SK-N-SH (cell line): ENCODE results near the gene CYB561A3. TPM values are rescaled to one million over a fixed set of nuclear protein-coding genes. Genes with fewer than 3 reads are reported as not detected.

Experiments used
- CTCF ChIA-PET: fragments of 300-600, 350-600 bp; formaldehyde crosslinking; extraction: SDS; loops from one replicate; lab custom pipeline; 2021; lab: Yijun Ruan, JAX
- POLR2A ChIA-PET: fragments of 350-600 bp; sonication (Branson Sonifier 250); formaldehyde crosslinking; extraction: SDS; loops from one replicate; lab custom pipeline; 2020; ENCODE audit warnings: antibody characterized with exemption, inconsistent platforms; lab: Yijun Ruan, JAX
- DNase-seq: peaks from one replicate; pipeline ENCODE4 v3.0.0; 2012
- H2AFZ ChIP-seq: fragments of 200-600 bp; sonication (generic); 2 replicates; pipeline ENCODE4 v1.8.1; 2016; ENCODE audit warnings: antibody characterized with exemption, mild to moderate bottlenecking, low read depth
- H3F3A ChIP-seq: fragments of 200-600 bp; sonication (generic); replicated peaks from 2 replicates; pipeline ENCODE3; 2016; ENCODE audit warnings: antibody characterized with exemption, mild to moderate bottlenecking; ENCODE audit not compliant: insufficient read depth
- H3K27ac ChIP-seq, 2 experiments: fragments of 200-500 bp in 1 of 2; fragments of 200-600 bp in 1 of 2; sonication (Bioruptor generic) in 1 of 2; sonication (generic), shearing (Covaris generic) in 1 of 2; 2 replicates each; pipeline versions ENCODE4 v1.5.1 to v1.6.1; 2014 to 2016; ENCODE audit warnings: low read depth in 2 of 2, inconsistent platforms in 1 of 2, low read length in 1 of 2, mild to moderate bottlenecking in 1 of 2, mixed read lengths in 1 of 2
- H3K27me3 ChIP-seq: fragments of 200-600 bp; sonication (generic), shearing (Covaris generic); 2 replicates; pipeline ENCODE4 v1.6.1; 2016; ENCODE audit warnings: mixed run types; ENCODE audit not compliant: insufficient read depth
- H3K36me3 ChIP-seq, 2 experiments: fragments of 200-500 bp in 1 of 2; fragments of 200-600 bp in 1 of 2; sonication (Bioruptor generic) in 1 of 2; sonication (generic) in 1 of 2; replicated peaks in 1 of 2; 2 replicates each; pipeline versions ENCODE3 to v1.5.1; 2014 to 2016; ENCODE audit warnings: low read length in 1 of 2, mild to moderate bottlenecking in 1 of 2; ENCODE audit not compliant: insufficient read depth in 2 of 2, control insufficient read depth in 1 of 2
- H3K4me1 ChIP-seq, 2 experiments: fragments of 200-500 bp in 1 of 2; fragments of 200-600 bp in 1 of 2; sonication (Bioruptor generic) in 1 of 2; sonication (generic), shearing (Covaris generic) in 1 of 2; 2 replicates each; pipeline versions ENCODE4 v1.5.1 to v1.6.1; 2014 to 2016; ENCODE audit warnings: low read depth in 1 of 2, low read length in 1 of 2, mixed run types in 1 of 2; ENCODE audit not compliant: insufficient read depth in 2 of 2, control insufficient read depth in 1 of 2
- H3K4me2 ChIP-seq: fragments of 200-600 bp; sonication (generic), shearing (Covaris generic); 2 replicates; pipeline ENCODE4 v1.6.1; 2017; ENCODE audit warnings: mixed run types
- H3K4me3 ChIP-seq, 2 experiments: fragments of 200-500 bp in 1 of 2; fragments of 200-600 bp in 1 of 2; sonication (Bioruptor generic) in 1 of 2; sonication (generic), shearing (Covaris generic) in 1 of 2; 2 replicates each; pipeline versions ENCODE4 v1.5.1 to v1.8.1; 2014 to 2016; ENCODE audit warnings: low read depth in 2 of 2, inconsistent platforms in 1 of 2, low read length in 1 of 2, mild to moderate bottlenecking in 1 of 2, mixed read lengths in 1 of 2, moderate library complexity in 1 of 2
- H3K79me2 ChIP-seq: fragments of 200-600 bp; sonication (generic); 2 replicates; pipeline ENCODE4 v1.8.1; 2017; ENCODE audit warnings: mild to moderate bottlenecking; ENCODE audit not compliant: insufficient read depth
- H3K9ac ChIP-seq: fragments of 200-600 bp; sonication (generic); 2 replicates; pipeline ENCODE4 v1.6.1; 2017; ENCODE audit warnings: mixed run types
- H3K9me2 ChIP-seq: fragments of 200-600 bp; sonication (generic); 2 replicates; pipeline ENCODE4 v1.6.1; 2017; ENCODE audit warnings: mixed run types
- H3K9me3 ChIP-seq: fragments of 200-600 bp; sonication (generic); 2 replicates; pipeline ENCODE4 v1.6.1; 2017; ENCODE audit warnings: mixed run types, mild to moderate bottlenecking, moderate library complexity
- H4K20me1 ChIP-seq: fragments of 200-600 bp; sonication (generic); 2 replicates; pipeline ENCODE4 v1.6.1; 2017; ENCODE audit warnings: mild to moderate bottlenecking, mixed run types; ENCODE audit not compliant: insufficient read depth
- EP300 ChIP-seq, 2 experiments: IDR thresholded peaks; 2 replicates each; pipeline versions ENCODE4 v1.4.0 to v1.6.1; 2012; ENCODE audit warnings: borderline replicate concordance in 1 of 2, low read depth in 1 of 2, low read length in 1 of 2
- FOXJ3 ChIP-seq: sonication (generic); formaldehyde crosslinking; IDR thresholded peaks from 2 replicates; pipeline ENCODE4 v1.5.1; 2020; ENCODE audit warnings: mild to moderate bottlenecking, missing genetic modification reagents
- GABPA ChIP-seq: IDR thresholded peaks from 2 replicates; pipeline ENCODE4 v1.4.0; 2012; ENCODE audit warnings: low read depth, mild to moderate bottlenecking
- GATA2 ChIP-seq: sonication (generic); formaldehyde crosslinking; IDR thresholded peaks from 2 replicates; pipeline ENCODE4 v1.5.0; 2020; ENCODE audit warnings: mild to moderate bottlenecking, missing genetic modification reagents
- IRF3 ChIP-seq: fragments of 150-350 bp; IDR thresholded peaks from 2 replicates; pipeline ENCODE4 v1.6.1; 2016; ENCODE audit warnings: mild to moderate bottlenecking, low read depth, low read length
- JUND ChIP-seq: IDR thresholded peaks from 2 replicates; pipeline ENCODE4 v1.4.0; 2012
- MAX ChIP-seq: IDR thresholded peaks from 2 replicates; pipeline ENCODE4 v1.4.0; 2012; ENCODE audit warnings: low read depth
- MEF2A ChIP-seq: IDR thresholded peaks from 2 replicates; pipeline ENCODE4 v1.4.0; 2012; ENCODE audit warnings: low read depth, borderline replicate concordance
- MXI1 ChIP-seq: IDR thresholded peaks from 2 replicates; pipeline ENCODE4 v1.6.1; 2012; ENCODE audit warnings: mild to moderate bottlenecking, low read depth, low read length, improper control_type of control experiment
- NFIC ChIP-seq: IDR thresholded peaks from 2 replicates; pipeline ENCODE4 v1.4.0; 2012; ENCODE audit warnings: borderline replicate concordance
- NRF1 ChIP-seq: IDR thresholded peaks from 2 replicates; pipeline ENCODE4 v1.6.1; 2012; ENCODE audit warnings: low read depth, mild to moderate bottlenecking, low read length
- POLR2AphosphoS5 ChIP-seq: IDR thresholded peaks from 2 replicates; pipeline ENCODE4 v1.6.1; 2012; ENCODE audit warnings: low read depth, low read length
- RCOR1 ChIP-seq: fragments of 150-350 bp; IDR thresholded peaks from 2 replicates; pipeline ENCODE4 v1.6.1; 2017; ENCODE audit warnings: antibody characterized with exemption, low read length
- RFX5 ChIP-seq: IDR thresholded peaks from 2 replicates; pipeline ENCODE4 v1.6.1; 2012; ENCODE audit warnings: mild to moderate bottlenecking, improper control_type of control experiment, low read length
- SIN3A ChIP-seq: IDR thresholded peaks from 2 replicates; pipeline ENCODE4 v1.6.1; 2012; ENCODE audit warnings: low read depth, mild to moderate bottlenecking, low read length, moderate library complexity, borderline replicate concordance
- SMC3 ChIP-seq: IDR thresholded peaks from 2 replicates; pipeline ENCODE4 v1.6.1; 2012; ENCODE audit warnings: low read depth, low read length, improper control_type of control experiment
- TCF12 ChIP-seq: IDR thresholded peaks from 2 replicates; pipeline ENCODE4 v1.4.0; 2012
- USF2 ChIP-seq: fragments of 150-350 bp; IDR thresholded peaks from 2 replicates; pipeline ENCODE4 v1.6.1; 2017; ENCODE audit warnings: antibody characterized with exemption, low read length, low read depth, borderline replicate concordance
- WGBS: methylation state at CpG from one replicate; pipeline ENCODE4 v1.1.6; 2017; ENCODE audit warnings: low lambda C conversion rate; 5-methylcytosine and 5-hydroxymethylcytosine counted together
- polyA plus RNA-seq, 3 experiments: library from polyadenylated mRNA; depleted of rRNA; stranded (reverse); fragments of >200 nt; gene quantifications; 2 replicates each; pipeline ENCODE4 v1.2.3, GENCODE V29; 2012
- TF ChIP-seq, protein P1 (sequence below): fragments of 200-600 bp; sonication (generic); IDR thresholded peaks from 2 replicates; pipeline ENCODE4 v1.6.1; 2017; ENCODE audit warnings: antibody characterized with exemption, mild to moderate bottlenecking, moderate library complexity

CYB561A3 gene
- polyA plus RNA-seq, 1 of the 3 experiments (the other 2 are of a cell fraction) = 76.4 TPM

GRCh38 chr11:61310749-61311148 is 50.9 kb downstream of the CYB561A3 start:
- Histone ChIP-seq H3K79me2 (no peaks in the 10 kb centered on the region; the same call in 1 of the 2 replicates), H2AFZ (no peak overlapping the region), H3K9ac (no peak overlapping the region), H3F3A (no peaks in the 10 kb centered on the region), H3K4me3 (no peak overlapping the region), H3K27me3 (no peaks in the 10 kb centered on the region), H3K9me2 (no peaks in the 10 kb centered on the region), H3K4me1 (no peaks in the 10 kb centered on the region), H3K4me2 (no peak overlapping the region), H4K20me1 (no peaks in the 10 kb centered on the region), H3K27ac (no peak overlapping the region), H3K9me3 (no peaks in the 10 kb centered on the region), H3K36me3 (peaks cover 75 to 88% of the 10 kb centered on the region in 2 experiments)
- DNase-seq = no peak
- ChIA-PET POLR2A (no interaction called here), CTCF (interaction anchor here (1.3 to 1.4 kb wide), 2 partner anchors 25 to 75 kb away, joined by 4 to 5 read pairs; no protein-coding TSS in a partner anchor)
- TF ChIP-seq RCOR1 = no peak
- no peak for TF ChIP-seq NRF1
- TF ChIP-seq FOXJ3 = no peak
- no peak for TF ChIP-seq TCF12
- TF ChIP-seq SMC3 = no peak
- no peak for TF ChIP-seq POLR2AphosphoS5
- TF ChIP-seq GATA2 (CRISPR knock-in tag) = no peak
- no peak for TF ChIP-seq MAX
- TF ChIP-seq IRF3 = no peak
- no peak for TF ChIP-seq NFIC
- TF ChIP-seq USF2 = no peak
- TF ChIP-seq MEF2A = no peak
- TF ChIP-seq GABPA = no peak
- TF ChIP-seq, protein P1, sequence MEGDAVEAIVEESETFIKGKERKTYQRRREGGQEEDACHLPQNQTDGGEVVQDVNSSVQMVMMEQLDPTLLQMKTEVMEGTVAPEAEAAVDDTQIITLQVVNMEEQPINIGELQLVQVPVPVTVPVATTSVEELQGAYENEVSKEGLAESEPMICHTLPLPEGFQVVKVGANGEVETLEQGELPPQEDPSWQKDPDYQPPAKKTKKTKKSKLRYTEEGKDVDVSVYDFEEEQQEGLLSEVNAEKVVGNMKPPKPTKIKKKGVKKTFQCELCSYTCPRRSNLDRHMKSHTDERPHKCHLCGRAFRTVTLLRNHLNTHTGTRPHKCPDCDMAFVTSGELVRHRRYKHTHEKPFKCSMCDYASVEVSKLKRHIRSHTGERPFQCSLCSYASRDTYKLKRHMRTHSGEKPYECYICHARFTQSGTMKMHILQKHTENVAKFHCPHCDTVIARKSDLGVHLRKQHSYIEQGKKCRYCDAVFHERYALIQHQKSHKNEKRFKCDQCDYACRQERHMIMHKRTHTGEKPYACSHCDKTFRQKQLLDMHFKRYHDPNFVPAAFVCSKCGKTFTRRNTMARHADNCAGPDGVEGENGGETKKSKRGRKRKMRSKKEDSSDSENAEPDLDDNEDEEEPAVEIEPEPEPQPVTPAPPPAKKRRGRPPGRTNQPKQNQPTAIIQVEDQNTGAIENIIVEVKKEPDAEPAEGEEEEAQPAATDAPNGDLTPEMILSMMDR = no peak
- WGBS = 97% methylated on average over 8 of the region's 8 CpGs

DNA sequence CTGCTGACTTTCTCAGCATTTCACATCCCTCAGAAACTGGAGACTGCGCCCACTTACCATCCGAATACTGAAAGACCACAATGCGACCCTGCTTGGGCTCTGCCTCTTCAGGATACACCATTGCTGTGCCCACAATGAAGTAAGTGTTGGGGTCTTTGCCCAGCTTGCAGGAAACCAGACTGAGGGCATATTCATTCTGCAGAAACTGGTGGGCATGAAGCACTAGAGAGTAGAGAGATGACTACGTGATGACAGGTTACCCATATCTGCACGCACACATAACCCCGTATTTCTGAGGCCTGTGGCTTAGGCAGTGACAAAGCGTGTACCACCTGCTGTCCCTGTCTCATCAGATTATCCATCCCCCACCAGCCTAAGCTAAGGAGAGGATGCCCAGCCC is 51.9 kb downstream of the CYB561A3 start:
- no peaks in the 10 kb centered on the region; the same call in 1 of the 2 replicates for H3K79me2 ChIP-seq
- 99% methylated on average over 7 of the region's 7 CpGs for WGBS
- ChIA-PET CTCF (interaction anchor here (1.3 to 1.4 kb wide), 2 partner anchors 55 to 76 kb away, joined by 4 to 5 read pairs; no protein-coding TSS in a partner anchor), POLR2A (no interaction called here)
- H3K4me2 ChIP-seq = no peak overlapping the region
- TF ChIP-seq RFX5 (no peak), MXI1 (no peak), EP300 (IDR thresholded peaks at IDR 0.05; ENCODE audit: borderline replicate concordance in 1 of 2, low read depth in 1 of 2, low read length in 1 of 2) (no peak), GATA2 (CRISPR knock-in tag) (no peak), USF2 (no peak), JUND (no peak), MEF2A (no peak), SIN3A (no peak)
- TF ChIP-seq, protein P1 = no peak
- no peak overlapping the region for H3K9ac ChIP-seq
- no peak overlapping the region for H3K27ac ChIP-seq
- H3K4me3 ChIP-seq = no peak overlapping the region
- DNase-seq = no peak
- no peaks in the 10 kb centered on the region for H3K9me3 ChIP-seq
- no peaks in the 10 kb centered on the region for H3F3A ChIP-seq
- peaks cover 74 to 88% of the 10 kb centered on the region in 2 experiments for H3K36me3 ChIP-seq
- no peaks in the 10 kb centered on the region for H3K27me3 ChIP-seq
- H3K4me1 ChIP-seq = no peaks in the 10 kb centered on the region
- H4K20me1 ChIP-seq = no peaks in the 10 kb centered on the region
- H3K9me2 ChIP-seq = no peaks in the 10 kb centered on the region
- no peak overlapping the region for H2AFZ ChIP-seq
